Measurements from ENCODE around the gene TRIP4. TPM values are rescaled to one million over a fixed set of nuclear protein-coding genes. Genes with fewer than 3 reads are reported as not detected.

Gene TRIP4
- total RNA-seq, 1 experiment from 2014 or later: 11.4 TPM

DNA sequence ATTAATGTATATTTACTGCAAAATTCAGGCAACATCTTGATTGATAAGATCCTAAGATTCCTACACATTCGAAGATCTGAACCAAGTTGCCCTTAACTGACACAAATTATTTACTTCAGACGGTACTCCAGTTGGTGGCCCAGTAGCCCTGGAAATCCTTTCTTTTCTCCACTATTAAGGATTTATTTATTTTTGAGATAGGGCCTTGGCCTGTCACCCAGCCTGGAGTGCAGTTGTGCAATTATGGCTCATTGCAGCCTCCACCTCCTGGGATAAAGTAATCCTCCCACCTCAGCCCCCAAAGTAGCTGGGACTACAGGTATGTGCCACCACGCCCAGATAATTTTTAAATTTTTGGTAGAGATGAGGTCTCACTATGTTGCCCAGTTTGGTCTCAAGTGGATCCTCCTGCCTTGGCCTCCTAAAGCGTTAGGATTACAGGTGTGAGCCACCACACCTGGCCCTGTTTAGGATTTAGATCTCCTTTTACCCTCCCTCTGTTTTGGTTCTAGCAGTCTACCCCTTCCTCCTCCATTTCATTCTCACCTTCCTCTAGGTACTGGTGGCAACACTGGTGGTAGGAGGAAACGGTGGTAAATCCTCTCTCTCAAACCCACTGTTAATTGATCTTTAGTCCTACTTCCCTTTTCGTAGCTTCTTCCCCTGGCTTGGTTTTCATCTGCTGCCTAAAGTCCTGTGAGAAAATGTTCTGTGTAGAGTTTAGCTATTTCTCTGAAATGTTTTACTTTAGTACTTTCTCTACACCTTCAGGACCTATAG is 60.1 kb downstream of the TRIP4 start:
- DNase-seq (ENCODE audit: low read depth): no peak

- no peak for DNase-seq (ENCODE audit: low read depth)
Measured at GRCh38 chr15:64452988-64453688, 65.5 kb downstream of the TRIP4 start.

- DNase-seq (ENCODE audit: low read depth): no peak
Measured at GRCh38 chr15:64453689-64454037, 66.0 kb downstream of the TRIP4 start.

- no peak for DNase-seq (ENCODE audit: low read depth)
Measured at GRCh38 chr15:64454282-64454681, 66.6 kb downstream of the TRIP4 start.

GRCh38 chr15:64455961-64456371 is 68.3 kb downstream of the TRIP4 start:
- no peak for DNase-seq (ENCODE audit: low read depth)

GRCh38 chr15:64456634-64457108 is 69.0 kb downstream of the TRIP4 start:
- DNase-seq (ENCODE audit: low read depth): peak; percentile 14

DNA sequence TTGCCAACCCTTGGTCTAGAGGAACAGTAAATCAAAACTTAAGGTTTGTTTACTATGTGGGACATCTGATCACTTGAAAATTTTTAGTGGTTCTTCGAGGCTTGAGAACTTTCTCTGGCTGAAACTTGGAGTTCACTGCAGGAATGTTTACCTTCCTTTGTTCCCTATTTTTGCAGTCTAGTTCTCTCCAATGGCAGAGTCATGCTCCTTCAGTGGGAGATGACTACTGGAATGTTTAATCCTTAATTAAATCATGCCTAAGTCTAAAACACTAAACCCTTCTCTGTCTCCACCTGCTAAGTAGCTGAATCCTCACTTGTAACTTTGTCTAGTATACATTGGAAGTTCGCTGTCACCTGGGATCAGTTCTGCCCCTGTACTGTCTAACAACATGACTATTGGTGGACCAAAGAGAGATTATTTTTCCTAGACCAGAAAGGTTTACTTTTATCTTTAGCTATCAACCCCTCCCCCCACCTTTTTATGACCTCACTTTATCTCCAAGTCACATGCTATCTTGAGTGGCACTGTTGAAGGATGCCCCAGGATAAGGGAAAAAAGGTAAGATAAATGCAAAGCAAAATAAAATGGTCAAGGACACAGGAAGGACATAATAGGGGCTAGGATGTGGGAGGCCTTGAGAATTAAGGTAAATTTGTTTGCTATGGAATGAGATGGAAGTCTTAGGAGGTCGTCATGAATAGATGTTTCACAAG is 71.6 kb downstream of the TRIP4 start:
- DNase-seq (ENCODE audit: low read depth): no peak

- peak; percentile 95 for DNase-seq (ENCODE audit: low read depth)
Measured at GRCh38 chr15:64460206-64460723, 72.6 kb downstream of the TRIP4 start, which contains the start of gene ZNF609. ZNF609 (plus strand) TSS chr15:64460578; CDS start chr15:64499420, 38,842 bp downstream.

GRCh38 chr15:64460724-64461720 is 73.4 kb downstream of the TRIP4 start:
- DNase-seq (ENCODE audit: low read depth): peak; percentile 86

DNA sequence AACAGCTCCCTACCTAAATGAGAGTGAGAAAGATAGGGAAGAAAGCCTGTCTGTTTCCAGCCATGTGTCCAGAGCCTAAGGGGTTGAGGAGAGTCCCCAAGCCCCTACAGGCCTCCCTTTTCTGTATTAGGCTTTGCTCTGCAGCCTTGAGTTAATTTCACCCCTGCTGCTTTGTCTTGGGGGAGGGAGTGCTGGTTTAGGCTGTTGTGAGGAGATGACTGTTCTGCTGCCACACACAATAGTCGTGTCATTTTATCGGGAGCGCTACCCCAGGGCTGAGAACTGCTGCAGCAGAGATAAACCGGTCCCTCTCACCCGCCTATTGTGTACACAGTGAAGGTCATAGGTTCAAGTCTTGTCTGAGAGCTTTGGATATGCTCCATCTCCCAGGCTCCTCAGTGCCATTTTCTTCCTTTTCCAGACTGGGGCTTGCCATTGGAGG is 74.1 kb downstream of the TRIP4 start:
- no peak for DNase-seq (ENCODE audit: low read depth)

GRCh38 chr15:64462492-64462891 is 74.9 kb downstream of the TRIP4 start:
- no peak for DNase-seq (ENCODE audit: low read depth)

DNA sequence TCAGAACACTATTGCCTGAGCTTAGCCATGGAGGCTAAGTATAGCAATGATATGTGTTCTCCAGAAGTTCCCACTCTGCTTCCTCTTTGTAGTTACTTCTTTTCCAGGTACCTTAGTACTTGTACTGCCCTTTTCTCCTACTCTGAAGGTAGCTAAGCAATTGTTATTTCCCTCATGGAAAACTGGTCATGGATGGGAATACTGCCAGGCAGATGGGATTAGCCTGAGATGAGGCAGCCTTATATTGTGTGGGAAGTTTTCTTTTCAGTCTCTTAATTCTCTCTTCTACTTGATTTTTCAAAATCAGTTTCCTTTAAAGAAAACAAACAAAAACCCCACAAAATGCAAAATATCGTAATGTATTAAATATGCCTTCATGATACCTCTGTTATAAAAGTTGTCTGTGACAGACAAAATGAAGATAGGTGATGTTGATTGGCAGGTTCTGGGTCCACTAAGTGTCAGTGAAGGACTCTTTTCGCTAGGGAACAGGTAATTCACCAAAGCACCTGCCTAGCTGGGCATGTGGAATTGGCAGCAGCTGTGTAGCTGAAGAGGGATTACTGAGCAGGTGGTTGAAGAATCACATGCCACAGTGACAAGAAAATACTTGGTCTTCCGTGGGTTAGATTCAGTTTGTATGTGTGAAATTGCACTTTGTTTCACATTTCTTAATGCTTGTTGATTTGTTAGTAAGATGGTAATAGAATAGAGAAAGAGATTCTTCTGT is 76.8 kb downstream of the TRIP4 start:
- DNase-seq (ENCODE audit: low read depth): no peak

DNA sequence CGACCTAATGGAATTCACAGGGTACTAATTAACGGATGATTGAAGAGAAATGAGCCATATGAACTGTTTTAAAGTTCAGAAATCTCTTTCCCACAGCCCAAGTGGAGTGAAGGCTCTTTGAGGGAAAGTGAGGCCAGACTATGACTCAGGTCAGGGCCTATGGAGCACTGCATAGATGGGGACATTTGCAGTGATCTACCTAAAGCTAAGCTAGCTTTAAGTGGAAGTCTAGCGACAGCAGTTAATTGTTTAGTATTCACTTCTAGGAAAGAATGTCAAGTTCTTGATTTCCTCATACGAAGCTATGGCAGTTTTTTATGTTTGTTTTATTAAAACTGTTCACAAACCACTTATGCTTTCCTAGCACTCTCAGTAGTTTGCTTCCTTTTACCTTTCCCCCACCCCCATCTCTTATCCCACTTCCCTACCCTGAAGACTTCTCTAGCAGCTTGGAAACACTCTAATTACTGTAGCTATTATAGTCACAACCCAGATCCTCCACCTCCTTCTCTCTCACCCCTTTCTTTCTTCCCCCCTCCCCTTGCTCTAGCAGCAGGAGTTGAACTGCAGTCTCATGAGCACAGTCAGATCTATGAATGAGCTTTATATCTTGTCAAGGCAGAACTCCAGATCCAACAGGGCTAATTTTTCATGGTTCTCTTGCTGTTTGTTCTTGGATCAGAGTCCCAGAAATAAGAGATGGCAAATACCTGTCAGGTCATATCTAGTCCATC is 78.9 kb downstream of the TRIP4 start:
- no peak for DNase-seq (ENCODE audit: low read depth)

DNA sequence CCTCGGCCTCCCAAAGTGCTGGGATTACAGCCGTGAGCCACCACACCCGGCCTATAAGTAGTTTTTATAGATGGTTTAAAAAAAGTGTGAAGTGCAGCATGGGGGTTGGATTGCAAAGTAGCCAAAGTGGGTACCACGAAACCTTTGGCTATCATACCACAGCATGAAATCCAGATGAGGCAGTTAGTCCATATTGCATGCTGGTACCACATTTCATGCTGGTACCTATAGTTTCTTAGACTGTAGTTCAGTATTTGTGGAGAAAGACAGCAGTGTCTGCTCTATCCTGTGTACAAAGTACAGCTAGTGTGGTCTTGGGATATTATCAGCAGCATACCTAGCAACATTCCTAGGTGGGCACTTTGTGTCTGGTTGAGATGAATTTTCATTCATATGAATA is 84.5 kb downstream of the TRIP4 start:
- no peak for DNase-seq (ENCODE audit: low read depth)

GRCh38 chr15:64474846-64475245 is 87.2 kb downstream of the TRIP4 start:
- DNase-seq (ENCODE audit: low read depth): no peak

DNA sequence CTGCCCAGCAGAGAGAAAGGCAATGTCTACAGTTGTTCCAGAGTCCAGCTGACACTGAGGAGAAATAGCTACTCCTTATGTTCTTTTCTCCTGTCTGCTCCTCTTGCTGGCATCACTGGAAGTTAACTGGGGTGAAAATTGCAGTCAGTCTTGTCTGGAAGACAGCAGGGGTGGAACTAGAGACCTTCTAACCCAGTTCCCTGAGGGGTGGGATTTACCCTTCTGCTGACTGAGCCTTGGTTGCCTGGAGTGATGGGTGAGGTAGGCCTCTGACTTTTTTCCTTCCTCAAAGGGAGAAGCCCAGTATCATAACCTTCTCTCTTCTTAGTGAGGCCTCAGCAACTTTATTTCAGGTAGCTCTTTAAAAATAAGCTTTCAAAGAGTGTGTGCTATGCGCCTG is 88.9 kb downstream of the TRIP4 start:
- no peak for DNase-seq (ENCODE audit: low read depth)

DNA sequence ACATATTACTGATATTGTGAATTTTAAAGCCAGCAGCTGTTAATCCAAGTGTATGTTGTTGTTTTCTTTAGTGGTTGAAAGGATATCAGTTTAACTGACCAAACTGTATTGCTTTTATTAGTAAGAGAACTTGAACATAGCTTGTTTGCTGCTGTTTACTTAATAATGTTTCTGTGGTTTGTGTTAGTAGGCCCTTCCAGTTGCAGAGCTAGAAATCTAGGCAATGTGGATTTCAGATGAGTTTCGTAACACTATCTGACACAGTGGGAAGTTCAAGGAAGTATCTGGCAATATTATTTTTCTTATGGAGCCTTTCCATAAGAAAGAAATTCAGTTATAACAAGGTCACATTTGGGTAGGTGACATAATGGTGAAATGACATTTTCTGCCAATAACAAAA is 91.2 kb downstream of the TRIP4 start:
- no peak for DNase-seq (ENCODE audit: low read depth)

GRCh38 chr15:64480891-64481290 is 93.3 kb downstream of the TRIP4 start:
- DNase-seq (ENCODE audit: low read depth): no peak

GRCh38 chr15:64483749-64484148 is 96.1 kb downstream of the TRIP4 start:
- DNase-seq (ENCODE audit: low read depth): no peak

- DNase-seq (ENCODE audit: low read depth): no peak
Measured at GRCh38 chr15:64485796-64486195, 98.2 kb downstream of the TRIP4 start.
